ACC112 (cell line): ENCODE data around the gene MARK1.
"Not testable (repeated sequence)": the region's sequence is repeated elsewhere in the genome, so short reads cannot be mapped to it uniquely, and the experiment has no call there.

Experiments
- H2AFZ ChIP-seq: fragments of 200-600 bp; sonication (generic); one replicate; pipeline ENCODE4 v1.6.0; 2017; ENCODE audit warnings: antibody characterized with exemption, low read length; ENCODE audit not compliant: unreplicated experiment
- H3K27ac ChIP-seq: fragments of 200-600 bp; sonication (generic); 2 replicates; pipeline ENCODE4 v1.5.1; 2014; ENCODE audit warnings: low read depth, mild to moderate bottlenecking, antibody characterized with exemption, low read length, moderate library complexity
- H3K27me3 ChIP-seq: fragments of 200-600 bp; sonication (generic); 2 replicates; pipeline ENCODE4 v1.6.1; 2014; ENCODE audit warnings: mild to moderate bottlenecking, antibody characterized with exemption, low read length, moderate library complexity, mixed read lengths; ENCODE audit not compliant: insufficient read depth
- H3K36me3 ChIP-seq: fragments of 200-600 bp; sonication (generic); 2 replicates; pipeline ENCODE4 v1.6.1; 2016; ENCODE audit warnings: mild to moderate bottlenecking, antibody characterized with exemption, low read length, moderate library complexity, mixed read lengths; ENCODE audit not compliant: insufficient read depth
- H3K4me1 ChIP-seq: fragments of 200-600 bp; sonication (generic); one replicate; pipeline ENCODE4 v1.6.1; 2016; ENCODE audit warnings: low read length, mixed read lengths; ENCODE audit not compliant: insufficient read depth, unreplicated experiment, control insufficient read depth
- H3K4me3 ChIP-seq: fragments of 200-600 bp; sonication (generic); 2 replicates; pipeline ENCODE4 v1.5.1; 2014; ENCODE audit warnings: mild to moderate bottlenecking, low read depth, low read length
- H3K79me2 ChIP-seq: fragments of 200-600 bp; sonication (generic); one replicate; pipeline ENCODE4 v1.6.0; 2016; ENCODE audit warnings: low read length; ENCODE audit not compliant: control insufficient read depth, unreplicated experiment, insufficient read depth

The MARK1 gene

DNA sequence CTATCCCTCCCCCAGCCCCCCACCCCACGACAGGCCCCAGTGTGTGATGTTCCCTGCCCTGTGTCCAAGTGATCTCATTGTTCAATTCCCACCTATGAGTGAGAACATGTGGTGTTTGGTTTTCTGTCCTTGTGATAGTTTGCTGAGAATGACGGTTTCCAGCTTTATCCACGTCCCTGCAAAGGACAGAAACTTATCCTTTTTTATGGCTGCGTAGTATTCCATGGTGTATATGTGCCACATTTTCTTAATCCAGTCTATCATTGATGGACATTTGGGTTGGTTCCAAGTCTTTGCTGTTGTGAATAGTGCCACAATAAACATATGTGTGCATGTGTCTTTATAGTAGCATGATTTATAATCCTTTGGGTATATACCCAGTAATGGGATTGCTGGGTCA, 77.7 kb downstream of the MARK1 start:
- not testable (repeated sequence) for H3K4me1 ChIP-seq, H3K27ac ChIP-seq, H3K36me3 ChIP-seq, H3K4me3 ChIP-seq, H2AFZ ChIP-seq, H3K27me3 ChIP-seq, H3K79me2 ChIP-seq

DNA sequence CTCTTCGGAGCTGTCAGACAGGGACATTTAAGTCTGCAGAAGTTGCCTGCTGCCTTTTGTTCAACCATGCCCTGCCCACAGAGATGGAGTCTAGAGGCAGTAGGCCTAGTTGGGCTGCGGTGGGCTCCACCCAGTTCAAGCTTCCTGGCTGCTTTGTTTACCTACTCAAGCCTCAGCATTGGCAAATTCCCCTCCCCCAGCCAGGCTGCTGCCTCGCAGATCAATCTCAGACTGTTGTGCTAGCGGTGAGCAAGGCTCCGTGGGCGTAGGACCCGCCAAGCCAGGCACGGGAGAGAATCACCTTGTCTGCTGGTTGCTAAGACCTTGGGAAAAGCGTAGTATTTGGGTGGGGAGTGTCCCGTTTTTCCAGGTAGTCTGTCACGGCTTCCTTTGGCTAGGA, 83.2 kb downstream of the MARK1 start:
- H3K27me3 ChIP-seq, H3K4me3 ChIP-seq, H2AFZ ChIP-seq, H3K36me3 ChIP-seq, H3K27ac ChIP-seq, H3K79me2 ChIP-seq, H3K4me1 ChIP-seq: not testable (repeated sequence)

DNA sequence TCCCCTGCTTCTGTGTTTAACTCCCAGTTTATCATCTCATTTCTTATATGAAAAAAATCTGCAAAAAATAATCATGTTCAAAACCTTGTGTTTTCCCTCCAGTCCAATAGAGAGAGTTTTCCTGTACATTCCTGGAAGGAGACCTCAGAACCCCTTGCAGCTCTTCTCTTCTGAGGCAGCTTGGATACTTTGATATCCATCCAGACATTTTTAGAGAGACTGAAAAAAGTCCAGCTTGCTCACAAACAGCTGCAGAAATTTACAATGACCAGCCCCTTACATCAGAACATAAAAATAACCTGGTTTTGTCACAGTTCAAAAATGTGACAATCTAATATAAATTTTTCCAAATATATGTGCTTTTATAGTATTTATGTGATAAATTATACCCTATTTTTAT, 88.9 kb downstream of the MARK1 start:
- no peaks in the 10 kb centered on the region for H3K4me1 ChIP-seq
- no peak overlapping the region for H2AFZ ChIP-seq

DNA sequence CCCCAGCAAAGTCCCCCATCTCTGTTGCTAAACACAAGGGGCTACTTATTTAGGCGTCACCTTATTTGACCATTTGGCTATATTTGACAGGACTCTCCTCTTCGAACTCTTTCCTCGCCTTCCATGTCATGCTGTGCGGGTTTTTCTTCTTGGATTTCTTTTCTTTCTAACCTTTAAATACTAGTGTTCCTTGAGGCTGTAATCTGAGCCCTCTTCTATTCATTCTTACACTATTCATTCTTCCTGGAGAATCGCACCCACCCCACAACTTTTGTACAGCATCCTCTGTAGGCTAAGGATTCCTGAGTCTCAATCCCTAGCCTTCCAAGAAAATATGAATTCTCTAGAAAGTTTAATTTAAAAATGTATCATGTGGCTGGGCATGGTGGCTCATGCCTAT, 100.5 kb downstream of the MARK1 start:
- no peak overlapping the region for H3K27ac ChIP-seq
- H3K36me3 ChIP-seq = no peaks in the 10 kb centered on the region
- no peak overlapping the region for H3K4me3 ChIP-seq
- no peaks in the 10 kb centered on the region for H3K27me3 ChIP-seq
- no peak overlapping the region for H2AFZ ChIP-seq
- no peaks in the 10 kb centered on the region for H3K79me2 ChIP-seq
- H3K4me1 ChIP-seq = no peaks in the 10 kb centered on the region

More for the DNA sequence above, 88.9 kb downstream of the MARK1 start:
- H3K79me2 ChIP-seq = no peaks in the 10 kb centered on the region
- no peaks in the 10 kb centered on the region for H3K27me3 ChIP-seq
- H3K27ac ChIP-seq = no peak overlapping the region
- no peak overlapping the region for H3K4me3 ChIP-seq
- H3K36me3 ChIP-seq = no peaks in the 10 kb centered on the region

DNA sequence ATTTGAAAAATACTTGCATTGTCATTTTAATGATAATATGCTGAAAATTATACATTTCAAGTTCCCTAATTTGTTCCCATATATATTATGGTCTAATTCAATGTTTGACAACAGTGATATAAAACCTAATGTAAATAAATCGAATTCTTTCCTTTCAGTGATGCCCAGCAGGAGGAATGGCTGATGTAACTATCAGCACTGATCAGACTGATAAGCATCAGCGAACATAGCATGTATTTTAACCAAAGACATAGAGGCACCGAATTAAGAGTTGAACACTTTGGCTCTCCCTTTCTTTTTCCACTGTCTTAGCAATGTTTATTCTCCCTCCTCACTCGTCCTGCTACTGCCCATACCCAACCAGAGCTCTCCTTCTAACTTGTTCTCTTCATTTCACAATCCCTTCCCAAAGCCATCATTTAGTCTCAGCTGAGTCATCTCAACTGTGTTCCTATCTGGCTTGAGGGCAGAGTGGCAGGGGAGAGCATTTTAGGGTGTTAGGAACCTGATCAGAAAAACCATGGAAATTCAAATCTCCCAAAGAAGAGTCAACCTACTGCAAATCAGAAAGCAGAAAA, 103.4 kb downstream of the MARK1 start:
- H2AFZ ChIP-seq = no peak overlapping the region
- no peak overlapping the region for H3K4me3 ChIP-seq
- no peaks in the 10 kb centered on the region for H3K4me1 ChIP-seq
- H3K27me3 ChIP-seq = no peaks in the 10 kb centered on the region
- H3K36me3 ChIP-seq = no peaks in the 10 kb centered on the region
- no peaks in the 10 kb centered on the region for H3K79me2 ChIP-seq
- no peak overlapping the region for H3K27ac ChIP-seq

DNA sequence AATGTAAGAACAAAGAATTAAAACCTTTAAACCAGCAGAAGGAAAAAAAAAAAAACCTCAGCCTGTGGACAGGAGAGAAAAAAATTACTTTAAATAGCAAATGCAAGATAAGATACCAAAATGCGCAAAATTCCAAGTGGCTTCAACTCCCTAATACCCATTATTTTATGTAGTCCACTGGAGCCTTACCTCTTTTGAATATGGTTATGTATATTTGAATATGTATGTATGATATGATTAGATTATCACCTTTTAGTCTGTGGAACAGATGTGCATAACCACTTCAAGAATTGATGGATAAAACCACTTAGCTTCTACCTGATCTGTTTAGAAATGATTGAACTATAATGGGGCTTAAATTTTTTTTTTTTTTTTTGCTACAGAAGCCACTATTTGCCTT, 109.8 kb downstream of the MARK1 start:
- H3K79me2 ChIP-seq = no peaks in the 10 kb centered on the region
- H2AFZ ChIP-seq = no peak overlapping the region
- no peaks in the 10 kb centered on the region for H3K36me3 ChIP-seq
- no peaks in the 10 kb centered on the region for H3K4me1 ChIP-seq
- H3K4me3 ChIP-seq = no peak overlapping the region
- H3K27me3 ChIP-seq = no peaks in the 10 kb centered on the region
- no peak overlapping the region for H3K27ac ChIP-seq

DNA sequence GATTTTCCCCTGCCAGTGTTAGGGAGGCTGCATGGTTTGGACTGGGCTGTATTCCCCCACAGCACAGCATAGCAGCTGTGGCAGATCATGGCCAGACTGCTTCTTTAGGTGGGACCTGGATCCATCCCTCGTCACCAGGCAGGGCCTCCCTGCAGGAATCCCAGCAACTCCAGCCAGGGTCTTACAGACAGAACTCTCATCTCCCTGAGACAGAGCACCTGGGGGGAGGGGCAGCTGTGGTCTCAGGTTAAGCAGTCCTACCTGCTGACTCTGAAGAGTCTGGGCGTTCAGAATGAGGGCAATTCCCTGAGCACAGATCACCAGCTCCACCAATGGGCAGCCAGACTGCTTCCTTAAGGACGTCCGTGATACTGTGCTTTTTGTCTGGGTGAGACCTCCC, 114.3 kb downstream of the MARK1 start:
- Histone ChIP-seq H3K79me2 (no peaks in the 10 kb centered on the region), H3K27ac (no peak overlapping the region), H3K36me3 (no peaks in the 10 kb centered on the region), H3K4me3 (no peak overlapping the region), H2AFZ (no peak overlapping the region), H3K27me3 (no peaks in the 10 kb centered on the region), H3K4me1 (no peaks in the 10 kb centered on the region)

DNA sequence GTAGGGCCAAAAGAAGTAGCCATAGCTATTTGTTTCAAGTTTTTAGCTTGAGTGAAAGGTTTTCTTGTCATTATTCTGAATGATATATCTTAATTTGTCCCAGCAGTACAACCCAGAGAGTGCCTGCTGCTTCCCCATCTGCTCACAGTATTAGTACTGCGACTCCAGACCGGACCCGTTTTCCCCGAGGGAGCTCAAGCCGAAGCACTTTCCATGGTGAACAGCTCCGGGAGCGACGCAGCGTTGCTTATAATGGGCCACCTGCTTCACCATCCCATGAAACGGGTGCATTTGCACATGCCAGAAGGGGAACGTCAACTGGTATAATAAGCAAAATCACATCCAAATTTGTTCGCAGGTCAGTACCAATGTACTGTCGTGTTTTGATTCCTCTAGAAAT, 125.1 kb downstream of the MARK1 start:
- Histone ChIP-seq H3K79me2 (no peaks in the 10 kb centered on the region), H3K27me3 (peaks cover 2% of the 10 kb centered on the region; the same call in 1 of the 2 replicates), H3K4me3 (no peak overlapping the region), H3K27ac (no peak overlapping the region), H3K36me3 (no peaks in the 10 kb centered on the region), H3K4me1 (no peaks in the 10 kb centered on the region), H2AFZ (no peak overlapping the region)

DNA sequence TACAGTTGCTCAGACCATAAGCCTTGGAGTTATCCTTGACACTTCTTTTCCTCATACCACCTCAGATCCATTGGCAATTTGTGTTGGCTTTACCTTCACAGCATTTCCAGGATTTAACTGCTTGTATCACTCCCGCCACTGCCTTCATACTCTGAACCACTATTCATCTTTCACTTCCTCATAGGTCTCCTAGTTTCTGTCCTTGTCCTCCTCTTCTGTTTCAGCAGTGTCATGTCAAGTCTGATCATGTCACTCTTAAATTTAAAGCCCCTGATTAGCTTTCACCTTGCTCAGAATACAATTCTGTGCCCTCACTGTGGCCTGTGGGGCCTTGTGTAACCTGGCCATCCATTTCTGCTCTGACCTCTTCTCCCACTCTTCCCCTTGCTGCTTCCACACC, 127.6 kb downstream of the MARK1 start:
- no peak overlapping the region for H2AFZ ChIP-seq
- no peak overlapping the region for H3K27ac ChIP-seq
- no peaks in the 10 kb centered on the region for H3K4me1 ChIP-seq
- H3K4me3 ChIP-seq = no peak overlapping the region
- H3K27me3 ChIP-seq = peaks cover 2% of the 10 kb centered on the region; the same call in 1 of the 2 replicates
- no peaks in the 10 kb centered on the region for H3K79me2 ChIP-seq
- H3K36me3 ChIP-seq = no peaks in the 10 kb centered on the region

DNA sequence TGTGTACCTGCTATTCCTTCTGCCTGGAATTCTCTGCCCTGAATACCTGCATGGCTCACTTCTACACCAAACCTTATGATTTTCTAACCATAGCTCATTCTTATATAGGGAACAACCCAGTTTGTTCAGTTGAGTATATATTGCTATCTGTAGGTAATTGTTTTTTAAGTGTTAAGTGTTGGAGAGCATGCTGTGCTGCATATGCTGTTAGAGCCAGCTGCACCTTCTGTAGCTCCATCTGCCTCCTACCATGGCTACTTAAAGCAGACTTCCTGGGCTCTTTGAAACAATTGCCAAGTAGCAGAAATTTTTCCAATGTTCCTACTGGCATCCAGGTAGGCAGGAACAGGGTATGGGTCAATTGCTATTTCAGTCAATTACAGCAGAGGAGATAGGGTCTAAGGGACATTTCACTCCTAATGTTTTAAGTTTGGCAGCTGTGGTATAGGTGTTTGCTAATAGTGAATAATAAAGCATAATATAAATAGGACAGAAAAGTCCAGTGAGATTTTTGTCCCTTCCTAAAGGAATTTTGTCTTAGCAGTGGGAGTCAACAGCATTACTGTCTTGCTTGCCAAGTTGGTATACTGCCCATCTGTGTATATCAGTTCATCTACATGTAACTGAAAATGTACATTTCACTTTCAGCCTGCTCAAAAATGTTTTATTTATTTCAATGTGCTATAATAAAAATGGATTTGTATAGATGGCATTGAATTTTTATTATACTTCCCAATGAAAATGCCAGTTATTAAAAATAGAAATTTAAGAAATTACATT, 128.2 kb downstream of the MARK1 start:
- peaks cover 2% of the 10 kb centered on the region; the same call in 1 of the 2 replicates for H3K27me3 ChIP-seq
- H2AFZ ChIP-seq = no peak overlapping the region
- H3K79me2 ChIP-seq = no peaks in the 10 kb centered on the region
- no peaks in the 10 kb centered on the region for H3K4me1 ChIP-seq
- H3K36me3 ChIP-seq = no peaks in the 10 kb centered on the region
- no peak overlapping the region for H3K27ac ChIP-seq
- H3K4me3 ChIP-seq = no peak overlapping the region

DNA sequence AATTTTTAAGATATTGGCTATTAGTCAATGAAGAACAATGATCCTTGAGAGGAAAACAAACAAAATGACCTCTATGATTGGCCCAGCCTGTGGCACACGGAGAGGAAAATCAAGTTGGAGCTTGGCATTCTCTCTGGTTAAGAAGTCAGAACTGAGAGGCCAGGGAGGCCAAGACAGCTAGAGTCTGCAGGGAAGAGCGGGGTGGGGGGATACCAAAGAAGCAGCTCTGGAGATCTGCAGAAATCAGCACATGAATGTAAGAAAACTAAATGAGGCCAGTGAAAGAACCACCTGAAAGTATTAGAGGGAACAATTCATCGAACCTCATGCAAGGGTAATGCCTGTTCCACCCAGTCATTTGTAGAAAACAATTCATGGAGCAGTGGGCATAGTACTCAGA, 138.4 kb downstream of the MARK1 start:
- Histone ChIP-seq H3K27ac (no peak overlapping the region), H3K36me3 (no peaks in the 10 kb centered on the region), H3K79me2 (no peaks in the 10 kb centered on the region), H3K4me1 (no peaks in the 10 kb centered on the region), H3K4me3 (no peak overlapping the region), H2AFZ (no peak overlapping the region), H3K27me3 (0 out of 2 replicates have a peak, but pooled peaks cover 3% of the 10 kb centered on the region)
